ENCODE measurements around the gene ALS2.
"Not testable (repeated sequence)": the region's sequence is repeated elsewhere in the genome, so short reads cannot be mapped to it uniquely, and the experiment has no call there.

ALS2 gene

DNA sequence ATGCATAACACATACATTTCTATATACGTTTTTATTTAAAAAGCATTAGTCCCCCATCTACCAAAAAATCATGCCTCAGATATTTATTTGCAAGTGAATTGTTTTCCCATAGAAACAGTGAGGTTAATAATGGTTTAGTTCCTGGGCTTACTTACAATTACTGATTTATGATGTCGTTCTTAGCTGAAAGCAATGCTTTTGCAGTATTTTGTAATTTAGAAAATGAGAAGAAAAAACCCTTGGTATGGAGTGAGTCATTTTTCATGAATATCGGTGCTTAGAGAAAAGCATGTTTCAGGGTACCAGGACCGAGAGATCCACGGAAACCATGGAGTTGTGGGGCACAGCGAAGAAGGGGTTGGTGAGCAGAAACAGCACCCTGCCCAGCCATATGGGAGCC lies 13.6 kb upstream of the ALS2 start:
- no peak for DNase-seq (ENCODE audit: low read depth, low spot score)

- no peak for DNase-seq (ENCODE audit: low read depth, low spot score)
These were observed 12.9 kb upstream of the ALS2 start for GRCh38 chr2:201793631-201794030.

GRCh38 chr2:201790989-201791388 lies 10.3 kb upstream of the ALS2 start:
- no peak for DNase-seq (ENCODE audit: low read depth, low spot score)

GRCh38 chr2:201790291-201790690 lies 9.6 kb upstream of the ALS2 start:
- DNase-seq (ENCODE audit: low read depth, low spot score) = no peak

- DNase-seq (ENCODE audit: low read depth, low spot score) = no peak
These were observed 8.7 kb upstream of the ALS2 start for GRCh38 chr2:201789395-201789794.

DNA sequence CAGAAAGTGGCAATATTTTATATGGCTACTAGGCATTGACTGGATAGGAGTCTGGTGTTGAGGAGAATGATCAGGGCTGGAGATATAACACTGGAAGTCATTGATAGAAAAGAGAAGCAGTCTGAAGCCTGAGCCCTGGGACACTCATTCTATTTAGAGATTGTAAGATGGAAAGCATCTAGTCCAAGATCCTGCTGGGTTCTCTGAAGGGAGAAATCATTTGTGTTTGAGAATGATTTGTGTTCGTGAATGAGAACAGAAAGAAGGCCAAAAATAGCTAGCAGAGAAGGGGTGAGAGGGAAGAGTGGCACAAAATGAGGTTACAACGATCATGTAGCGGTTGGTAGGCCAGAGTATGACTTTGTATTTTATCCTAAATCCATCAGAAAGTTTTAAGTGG lies 7.6 kb upstream of the ALS2 start:
- no peak for DNase-seq (ENCODE audit: low read depth, low spot score)

- DNase-seq (ENCODE audit: low read depth, low spot score) = no peak
These were observed 5.7 kb upstream of the ALS2 start for GRCh38 chr2:201786471-201786870.

DNA sequence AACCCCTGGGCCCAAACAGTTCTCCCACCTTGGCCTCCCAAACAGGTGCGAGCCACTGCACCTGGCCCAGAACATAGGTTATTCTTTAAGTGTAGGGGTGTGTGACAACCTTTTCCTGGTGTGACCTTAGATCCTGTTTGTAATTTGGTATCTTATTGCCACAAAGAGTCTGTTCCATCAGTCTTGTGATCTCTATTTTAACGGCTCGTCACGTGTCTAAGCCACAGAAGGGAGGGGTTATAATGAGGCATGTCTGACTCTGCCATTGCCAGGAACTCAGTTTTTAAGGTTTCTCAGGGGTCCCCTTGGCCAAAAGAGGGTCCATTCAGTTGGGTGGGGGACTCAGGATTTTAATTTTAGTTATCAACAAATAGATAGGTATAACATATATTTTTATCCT lies 4.4 kb upstream of the ALS2 start:
- no peak for DNase-seq (ENCODE audit: low read depth, low spot score)

DNA sequence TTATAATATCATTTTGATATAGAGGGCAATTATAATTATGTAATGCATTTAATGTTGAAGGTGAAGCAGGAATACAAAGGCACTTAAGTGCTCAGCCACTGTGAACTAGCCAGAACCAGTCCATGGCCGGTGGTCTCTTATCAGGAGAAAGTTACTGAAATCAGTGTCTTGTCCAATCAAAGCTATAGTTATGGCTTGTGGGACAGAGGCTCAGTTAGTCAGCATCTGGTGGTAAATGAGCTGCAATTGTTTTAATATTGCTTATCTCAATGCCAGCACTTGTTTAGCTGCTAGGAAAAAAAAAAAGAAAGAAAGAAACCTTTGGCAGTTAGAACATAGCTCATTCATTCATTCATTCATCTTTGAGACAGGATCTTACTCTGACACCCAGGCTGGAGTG lies 3.8 kb upstream of the ALS2 start:
- no peak for DNase-seq (ENCODE audit: low read depth, low spot score)

DNA sequence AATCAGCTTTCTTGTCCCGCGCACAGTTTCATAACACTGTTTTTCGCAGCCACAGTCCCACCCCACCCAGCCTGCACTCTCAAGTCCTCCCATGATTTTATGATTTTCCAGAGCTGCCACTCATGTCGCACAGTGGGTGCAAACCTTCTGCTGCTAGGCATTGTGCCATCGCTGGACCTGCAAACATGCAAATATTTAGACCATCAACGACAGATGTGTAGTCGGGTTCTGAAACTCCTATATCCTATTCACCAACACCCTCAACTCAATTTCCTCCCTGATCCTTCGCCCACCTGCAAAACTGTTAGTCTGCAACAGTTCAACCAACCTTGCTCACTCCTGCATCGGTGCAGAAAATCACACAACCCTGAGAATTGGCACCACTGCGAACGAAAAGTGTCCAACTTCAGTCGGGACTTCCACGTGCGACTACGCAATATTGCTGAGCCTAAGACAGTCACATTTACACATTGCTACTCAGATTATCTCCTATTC lies 871 bp upstream of the ALS2 start:
- no peak for DNase-seq (ENCODE audit: low read depth, low spot score)

GRCh38 chr2:201779901-201780673 lies 646 bp downstream of the ALS2 start:
- no peak for DNase-seq (ENCODE audit: low read depth, low spot score)

DNA sequence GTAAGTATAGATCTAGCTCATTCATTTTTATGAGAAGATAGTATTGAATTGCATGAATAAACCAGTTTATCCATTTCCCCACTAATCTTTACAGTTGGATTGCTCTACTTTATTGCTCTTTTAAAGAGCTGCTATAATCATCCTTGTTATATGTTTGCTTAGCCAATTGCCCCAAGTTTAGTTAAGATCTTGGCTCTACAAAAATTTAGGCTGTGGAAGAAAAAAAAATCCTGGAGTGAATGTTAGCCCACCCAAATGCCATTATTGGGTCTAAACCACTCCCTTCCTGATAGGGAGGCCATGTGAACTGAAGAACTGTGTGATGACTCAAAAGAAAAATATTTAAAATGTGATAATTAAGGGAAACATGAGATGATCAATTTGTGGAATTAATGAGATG lies 2.9 kb downstream of the ALS2 start:
- no peak for DNase-seq (ENCODE audit: low read depth, low spot score)

GRCh38 chr2:201777043-201777442 lies 3.7 kb downstream of the ALS2 start:
- no peak for DNase-seq (ENCODE audit: low read depth, low spot score)

DNA sequence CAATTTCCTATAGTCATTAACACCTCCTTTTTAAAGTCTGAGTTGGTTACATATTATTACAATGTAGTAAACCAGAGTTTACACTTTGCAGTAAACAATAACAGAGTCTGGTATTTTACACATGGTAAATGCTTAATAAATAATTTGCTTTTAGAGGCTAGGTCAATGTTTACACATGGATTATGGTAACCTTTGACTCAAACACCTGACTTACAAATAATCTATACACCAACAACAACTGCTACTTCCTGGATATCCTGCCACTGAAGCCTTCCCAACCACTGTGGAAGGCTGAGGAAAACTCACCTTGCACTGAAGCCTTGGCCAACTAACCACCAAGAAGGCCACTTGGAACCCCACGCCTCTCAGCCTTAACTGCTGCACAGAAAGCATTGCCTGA lies 5.4 kb downstream of the ALS2 start:
- DNase-seq (ENCODE audit: low read depth, low spot score) = no peak

GRCh38 chr2:201774546-201774945 lies 6.2 kb downstream of the ALS2 start:
- no peak for DNase-seq (ENCODE audit: low read depth, low spot score)

DNA sequence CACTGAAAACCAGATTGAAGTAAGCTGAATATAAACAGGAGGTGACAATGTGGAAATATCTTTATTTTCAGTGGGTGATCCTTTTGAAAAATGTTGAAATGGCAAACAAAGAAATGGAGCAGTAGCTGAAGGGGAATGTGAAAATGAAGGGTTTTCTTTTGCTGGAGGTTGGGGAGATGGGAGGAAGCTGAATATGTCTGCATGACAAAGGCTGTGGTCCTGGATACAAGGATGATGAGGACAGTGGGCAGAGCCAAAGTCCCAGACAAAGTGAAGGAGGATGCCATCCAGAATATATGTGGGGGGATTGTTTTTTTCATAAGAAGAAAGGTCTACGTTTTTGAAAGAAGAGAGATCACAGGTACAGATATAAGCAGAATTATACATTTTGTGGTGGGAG lies 6.7 kb downstream of the ALS2 start:
- DNase-seq (ENCODE audit: low read depth, low spot score) = no peak

GRCh38 chr2:201769666-201770373 lies 10.9 kb downstream of the ALS2 start:
- no peak for DNase-seq (ENCODE audit: low read depth, low spot score)

DNA sequence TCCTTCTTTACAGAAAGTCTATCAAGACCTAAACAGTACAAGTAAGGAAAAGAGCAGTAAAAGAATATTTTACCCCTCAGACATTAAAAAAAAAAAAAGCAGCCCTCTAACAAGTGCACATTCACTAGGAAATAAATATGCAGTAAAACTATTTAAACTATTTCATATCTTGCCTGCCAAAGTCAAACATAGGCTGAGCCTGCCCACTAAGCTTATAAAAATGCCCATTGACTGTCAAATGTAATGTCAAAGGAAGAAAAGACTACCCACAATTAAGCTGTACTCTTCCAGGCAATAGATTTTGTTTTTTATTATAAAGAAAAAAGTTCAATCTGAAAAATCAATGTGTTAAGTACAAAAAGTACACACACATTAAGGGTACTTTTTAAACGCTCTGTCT lies 11.8 kb downstream of the ALS2 start:
- DNase-seq (ENCODE audit: low read depth, low spot score) = no peak

DNA sequence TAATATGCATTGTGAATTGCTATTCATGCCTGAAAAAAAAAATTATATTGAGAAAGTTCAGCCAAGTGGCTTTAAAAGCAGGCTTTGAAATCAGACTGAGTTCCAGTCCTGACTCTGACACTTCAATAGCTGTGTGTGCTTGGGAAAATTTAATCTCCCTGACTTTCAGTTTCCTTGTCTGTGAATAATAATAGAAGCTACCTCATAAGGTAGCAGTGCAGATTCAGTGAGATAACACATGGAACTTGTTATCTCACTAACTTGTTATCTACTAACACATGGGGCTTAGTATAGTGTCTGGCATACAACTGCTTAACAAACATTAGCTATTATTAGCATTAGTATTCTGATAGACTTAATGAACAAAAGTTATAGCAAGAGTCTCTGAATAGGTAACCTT lies 14.9 kb downstream of the ALS2 start:
- DNase-seq (ENCODE audit: low read depth, low spot score) = no peak

GRCh38 chr2:201764469-201764868 lies 16.3 kb downstream of the ALS2 start:
- DNase-seq (ENCODE audit: low read depth, low spot score) = not testable (repeated sequence)

- DNase-seq (ENCODE audit: low read depth, low spot score) = no peak
These were observed 19.6 kb downstream of the ALS2 start for GRCh38 chr2:201761101-201761500.

DNA sequence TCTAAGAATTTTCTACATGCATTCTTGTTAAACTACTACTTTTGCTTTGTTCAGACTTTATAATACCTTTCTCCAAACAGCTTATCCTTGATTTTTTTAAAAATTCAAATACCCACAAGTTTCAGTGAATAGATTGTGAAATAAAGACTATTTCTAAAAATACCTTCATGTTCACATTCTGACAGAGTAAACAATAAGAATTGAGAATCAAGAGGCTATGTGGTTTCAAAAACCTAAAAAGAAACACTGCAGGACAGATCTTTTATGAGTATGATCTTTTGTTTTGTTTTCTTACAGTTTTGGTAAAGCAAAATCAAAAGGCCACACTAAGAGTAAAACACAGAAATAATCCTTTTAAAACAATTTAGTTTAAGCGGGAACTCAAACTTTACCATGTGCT lies 21.2 kb downstream of the ALS2 start:
- DNase-seq (ENCODE audit: low read depth, low spot score) = no peak

DNA sequence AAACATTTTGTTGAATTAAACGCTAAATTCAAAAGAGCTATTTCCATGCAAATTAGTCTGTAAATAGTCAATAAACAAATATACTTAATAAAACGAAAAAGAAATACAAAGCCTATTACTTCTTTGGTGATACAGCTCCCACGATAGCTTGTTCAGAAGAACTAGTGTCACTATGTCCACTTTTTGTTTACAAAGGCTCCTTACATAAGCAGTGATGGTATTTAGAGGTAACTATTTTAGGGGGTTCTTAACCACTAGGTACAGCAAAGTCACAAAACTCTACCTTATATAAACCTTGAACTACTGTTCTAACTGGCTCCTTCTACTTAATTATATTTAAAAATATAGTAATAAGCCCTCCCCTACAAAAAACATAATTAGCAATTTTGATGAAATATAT lies 21.9 kb downstream of the ALS2 start:
- no peak for DNase-seq (ENCODE audit: low read depth, low spot score)
